ENCODE measurements around the gene TUBB. TPM values are rescaled to one million over a fixed set of nuclear protein-coding genes. Genes with fewer than 3 reads are reported as not detected.

TUBB gene
- total RNA-seq, 6 experiments from 2014 or later: 150 to 268 (median 241) TPM

DNA sequence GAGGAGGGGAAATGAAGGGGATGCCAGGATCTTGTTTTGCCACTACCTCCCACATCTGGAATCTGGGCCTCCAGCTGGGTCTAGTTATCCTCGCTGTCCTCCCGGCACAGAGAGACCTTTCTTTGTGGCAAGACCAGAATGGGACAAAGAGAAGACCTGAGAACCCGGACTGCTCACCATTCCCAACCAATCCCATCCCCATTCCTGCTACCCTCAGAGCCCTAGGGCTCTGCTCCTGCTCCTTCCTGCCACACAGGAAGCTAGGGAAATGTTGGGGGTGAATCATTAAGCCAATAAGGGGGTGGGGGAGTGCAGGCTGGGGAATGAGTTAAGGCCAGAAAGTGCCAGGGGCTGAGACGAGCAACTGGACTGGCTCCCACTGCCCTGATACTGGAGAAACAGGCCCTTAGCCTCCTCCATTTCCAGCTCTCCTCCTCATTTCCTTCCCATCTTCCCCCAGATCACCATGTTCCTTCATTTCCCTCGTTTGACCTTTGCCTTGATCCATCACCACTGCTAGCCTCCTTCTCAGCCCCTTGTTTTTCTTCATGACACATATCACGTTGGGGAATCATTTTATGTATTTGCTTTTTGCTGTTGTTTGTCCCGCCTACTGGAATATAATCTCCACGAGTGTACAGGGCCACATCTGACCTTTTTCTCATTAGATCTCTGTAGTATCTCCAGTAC, 28.8 kb downstream of the TUBB start:
- Histone ChIP-seq H3K27ac (no peak overlapping the region), H3K9me3 (no peaks in the 10 kb centered on the region), H3K4me3 (no peak overlapping the region), H3K27me3 (no peaks in the 10 kb centered on the region), H3K4me1 (peaks cover 0 to 20% (median 9%) of the 10 kb centered on the region in 4 donors), H3K36me3 (no peaks in the 10 kb centered on the region)
- DNase-seq (no peak), ATAC-seq (no peak)
- intact Hi-C loops (cut with DNase I): no loop called here
- WGBS (ENCODE audit: insufficient coverage, low coverage, low lambda C conversion rate, missing lambda C conversion rate): 74% methylated on average over 7 of the region's 8 CpGs
- TF ChIP-seq, protein P1, sequence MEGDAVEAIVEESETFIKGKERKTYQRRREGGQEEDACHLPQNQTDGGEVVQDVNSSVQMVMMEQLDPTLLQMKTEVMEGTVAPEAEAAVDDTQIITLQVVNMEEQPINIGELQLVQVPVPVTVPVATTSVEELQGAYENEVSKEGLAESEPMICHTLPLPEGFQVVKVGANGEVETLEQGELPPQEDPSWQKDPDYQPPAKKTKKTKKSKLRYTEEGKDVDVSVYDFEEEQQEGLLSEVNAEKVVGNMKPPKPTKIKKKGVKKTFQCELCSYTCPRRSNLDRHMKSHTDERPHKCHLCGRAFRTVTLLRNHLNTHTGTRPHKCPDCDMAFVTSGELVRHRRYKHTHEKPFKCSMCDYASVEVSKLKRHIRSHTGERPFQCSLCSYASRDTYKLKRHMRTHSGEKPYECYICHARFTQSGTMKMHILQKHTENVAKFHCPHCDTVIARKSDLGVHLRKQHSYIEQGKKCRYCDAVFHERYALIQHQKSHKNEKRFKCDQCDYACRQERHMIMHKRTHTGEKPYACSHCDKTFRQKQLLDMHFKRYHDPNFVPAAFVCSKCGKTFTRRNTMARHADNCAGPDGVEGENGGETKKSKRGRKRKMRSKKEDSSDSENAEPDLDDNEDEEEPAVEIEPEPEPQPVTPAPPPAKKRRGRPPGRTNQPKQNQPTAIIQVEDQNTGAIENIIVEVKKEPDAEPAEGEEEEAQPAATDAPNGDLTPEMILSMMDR (IDR thresholded peaks at IDR 0.05): no peak

DNA sequence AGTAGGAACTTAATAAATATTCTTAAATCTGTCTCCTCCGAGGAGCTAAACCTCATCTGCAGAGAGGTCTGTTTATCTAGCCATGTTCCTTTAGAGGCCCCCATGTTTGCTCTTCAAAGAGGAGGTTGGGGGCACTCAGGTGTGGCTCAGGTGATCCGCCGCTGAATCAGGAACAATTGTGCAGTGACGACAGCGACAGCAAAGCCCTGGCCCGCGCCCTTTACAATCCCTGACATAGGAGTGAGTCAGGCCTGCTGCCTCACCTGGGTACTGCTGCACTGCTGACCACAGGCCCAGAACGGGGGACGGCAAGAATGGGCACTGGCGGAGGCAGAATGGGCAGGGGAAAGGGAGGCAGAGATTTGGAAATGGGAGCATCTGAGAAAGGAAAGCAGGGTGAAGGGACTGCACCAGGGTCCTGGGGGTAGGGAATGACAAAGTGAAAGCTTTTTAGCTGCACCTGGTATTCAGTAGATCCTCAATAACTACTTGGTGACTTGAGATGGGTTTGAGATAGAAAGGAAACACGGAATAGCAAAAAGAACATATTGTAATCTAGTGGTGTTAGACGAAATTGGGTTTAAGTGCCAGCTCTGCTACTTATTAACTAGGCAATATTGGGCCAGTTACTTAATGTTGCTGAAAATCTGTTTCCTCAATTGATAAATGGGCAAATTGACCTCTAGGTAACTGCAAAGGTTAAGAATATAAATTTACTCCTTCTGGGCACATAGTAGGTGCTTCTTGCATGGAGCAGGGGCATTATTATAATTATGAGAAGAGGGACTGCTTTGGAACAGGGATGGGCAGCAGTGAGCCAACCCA, 29.6 kb downstream of the TUBB start:
- no peaks in the 10 kb centered on the region for H3K27me3 ChIP-seq
- no peaks in the 10 kb centered on the region for H3K36me3 ChIP-seq
- TF ChIP-seq, protein P1 (IDR thresholded peaks at IDR 0.05): no peak
- TF ChIP-seq POLR2A (IDR thresholded peaks at IDR 0.05): no peak
- ATAC-seq: peak; percentile 35 to 74 (median 64)
- H3K4me3 ChIP-seq: no peak overlapping the region
- H3K4me1 ChIP-seq: peaks cover 0 to 17% (median 8%) of the 10 kb centered on the region in 4 donors
- 76% methylated on average over 8 of the region's 12 CpGs for WGBS (ENCODE audit: insufficient coverage, low coverage, low lambda C conversion rate, missing lambda C conversion rate)
- peak overlapping the region; percentile 43 to 58 (median 57) for H3K27ac ChIP-seq
- intact Hi-C loops (cut with DNase I): no loop called here
- no peak for DNase-seq
- H3K9me3 ChIP-seq: no peaks in the 10 kb centered on the region

DNA sequence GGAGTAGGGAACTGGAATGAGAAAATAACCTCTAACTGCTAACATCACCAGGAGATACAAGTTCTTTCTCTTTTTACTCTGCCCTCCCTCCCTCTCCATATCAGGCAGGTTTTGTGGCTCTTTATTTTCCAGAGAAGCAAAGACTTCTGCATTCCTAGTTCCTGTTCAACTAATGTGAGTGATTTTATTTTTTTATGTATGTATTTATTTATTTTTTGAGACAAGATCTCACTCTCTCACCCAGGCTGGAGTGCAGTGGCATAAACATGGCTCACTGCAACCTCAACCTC, 30.2 kb downstream of the TUBB start:
- DNase-seq: no peak
- H3K27me3 ChIP-seq: no peaks in the 10 kb centered on the region
- ATAC-seq: peak; percentile 24 to 51 (median 36)
- no peaks in the 10 kb centered on the region for H3K9me3 ChIP-seq
- H3K36me3 ChIP-seq: no peaks in the 10 kb centered on the region
- intact Hi-C loops (cut with DNase I): no loop called here
- peak overlapping the region; percentile 43 to 58 (median 57) for H3K27ac ChIP-seq
- H3K4me1 ChIP-seq: peaks cover 0 to 16% (median 7%) of the 10 kb centered on the region in 4 donors
- TF ChIP-seq, protein P1 (IDR thresholded peaks at IDR 0.05): no peak
- TF ChIP-seq POLR2A (IDR thresholded peaks at IDR 0.05): no peak
- H3K4me3 ChIP-seq: no peak overlapping the region

DNA sequence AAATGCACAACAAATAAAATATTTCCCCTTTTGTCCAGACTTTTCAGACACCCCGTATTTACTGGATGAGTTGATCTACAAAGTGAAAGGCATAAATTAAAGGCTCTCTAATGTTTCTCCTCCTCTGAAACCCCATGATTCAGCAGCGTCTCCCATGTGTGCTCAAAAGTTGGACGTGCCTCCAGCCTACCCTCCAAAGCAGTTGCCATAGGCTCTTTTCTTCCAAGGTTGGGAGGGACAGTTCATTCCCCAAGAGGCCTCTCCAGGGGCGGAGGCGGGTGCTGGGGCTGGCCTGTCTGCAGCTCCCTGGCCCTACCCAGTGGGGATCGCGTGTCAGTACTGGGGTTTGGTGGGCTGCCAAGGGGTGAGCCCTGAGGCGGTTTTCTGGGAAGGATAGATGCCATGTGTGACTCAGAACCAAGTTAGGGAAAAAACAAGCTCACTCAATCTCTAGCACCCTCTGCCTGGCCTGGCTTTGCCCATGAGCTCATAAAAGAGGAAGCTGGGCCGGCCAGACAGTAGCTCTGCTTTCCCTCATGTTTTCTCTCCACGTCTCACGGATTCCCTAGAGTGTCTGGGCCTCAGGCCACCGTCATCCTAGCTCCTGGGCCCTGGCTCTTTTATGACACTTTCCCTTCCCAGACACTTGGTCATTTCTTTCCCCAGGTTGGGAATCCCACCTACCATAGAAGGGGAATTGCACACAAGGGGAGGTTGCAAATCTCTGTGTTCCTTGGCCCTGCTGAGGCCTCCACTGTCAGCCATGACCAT, 32.2 kb downstream of the TUBB start:
- no peaks in the 10 kb centered on the region for H3K9me3 ChIP-seq
- H3K4me3 ChIP-seq: no peak overlapping the region
- H3K27ac ChIP-seq: peak overlapping the region; percentile 15 to 67 (median 42)
- DNase-seq (peak; percentile 59 to 78 (median 68)), ATAC-seq (peak; percentile 45 to 65 (median 52))
- 81% methylated on average over 5 of the region's 12 CpGs for WGBS (ENCODE audit: insufficient coverage, low coverage, low lambda C conversion rate, missing lambda C conversion rate)
- intact Hi-C loops (cut with DNase I): no loop called here
- H3K4me1 ChIP-seq: peaks cover 0 to 16% (median 7%) of the 10 kb centered on the region in 4 donors
- H3K27me3 ChIP-seq: no peaks in the 10 kb centered on the region
- H3K36me3 ChIP-seq: no peaks in the 10 kb centered on the region
- TF ChIP-seq, protein P1 (IDR thresholded peaks at IDR 0.05): no peak
- no peak for TF ChIP-seq POLR2A (IDR thresholded peaks at IDR 0.05)

Measured in right lobe of liver (tissue), 6 donors.